Limb (tissue), 2 donors: ENCODE measurements around the gene PIK3C2G.
"Not testable (repeated sequence)": the region's sequence is repeated elsewhere in the genome, so short reads cannot be mapped to it uniquely, and the experiment has no call there.

Source experiments
- DNase-seq, 2 donors: peaks; one replicate each; pipeline ENCODE4 v3.0.0-alpha.2; 2016; ENCODE audit errors: extremely low spot score in 2 of 2

PIK3C2G gene

GRCh38 chr12:18261273-18261672 is at the start of gene PIK3C2G:
Gene PIK3C2G (plus strand): TSS chr12:18261518. CDS start chr12:18282082, 20,564 bp downstream.
- no peak for DNase-seq

GRCh38 chr12:18217966-18218365 is 43.4 kb upstream of the PIK3C2G start:
- DNase-seq = no peak

GRCh38 chr12:18221726-18222125 is 39.6 kb upstream of the PIK3C2G start:
- no peak for DNase-seq

GRCh38 chr12:18222699-18223098 is 38.6 kb upstream of the PIK3C2G start:
- no peak for DNase-seq

- DNase-seq = peak in 1 of 2 donors; percentile 35
Observed at GRCh38 chr12:18224745-18225144, 36.6 kb upstream of the PIK3C2G start.

GRCh38 chr12:18239526-18239925 is 21.8 kb upstream of the PIK3C2G start:
- DNase-seq = no peak

GRCh38 chr12:18242380-18243089 is 18.8 kb upstream of the PIK3C2G start:
- DNase-seq = no peak

GRCh38 chr12:18243238-18243637 is 18.1 kb upstream of the PIK3C2G start:
- no peak for DNase-seq

- DNase-seq = no peak
Observed at GRCh38 chr12:18246066-18246465, 15.3 kb upstream of the PIK3C2G start.

GRCh38 chr12:18250313-18250916 is 10.9 kb upstream of the PIK3C2G start:
- peak in 1 of 2 donors; percentile 90 for DNase-seq

- no peak for DNase-seq
Observed at GRCh38 chr12:18254081-18254480, 7.2 kb upstream of the PIK3C2G start.

- not testable (repeated sequence) for DNase-seq
Observed at GRCh38 chr12:18255004-18255403, 6.3 kb upstream of the PIK3C2G start.

- DNase-seq = no peak
Observed at GRCh38 chr12:18257251-18257650, 4.1 kb upstream of the PIK3C2G start.

GRCh38 chr12:18258929-18259328 is 2.4 kb upstream of the PIK3C2G start:
- no peak for DNase-seq

- no peak for DNase-seq
Observed at GRCh38 chr12:18259906-18260682, 1.2 kb upstream of the PIK3C2G start.

GRCh38 chr12:18261906-18262305 is 588 bp downstream of the PIK3C2G start:
- no peak for DNase-seq

- DNase-seq = no peak
Observed at GRCh38 chr12:18262514-18262913, 1.2 kb downstream of the PIK3C2G start.

GRCh38 chr12:18264581-18265075 is 3.3 kb downstream of the PIK3C2G start:
- DNase-seq = no peak

GRCh38 chr12:18267427-18268099 is 6.2 kb downstream of the PIK3C2G start:
- no peak for DNase-seq

GRCh38 chr12:18270958-18271460 is 9.7 kb downstream of the PIK3C2G start:
- DNase-seq = no peak

- no peak for DNase-seq
Observed at GRCh38 chr12:18275981-18276380, 14.7 kb downstream of the PIK3C2G start.
